ENCODE results near the gene OAT.

DNA sequence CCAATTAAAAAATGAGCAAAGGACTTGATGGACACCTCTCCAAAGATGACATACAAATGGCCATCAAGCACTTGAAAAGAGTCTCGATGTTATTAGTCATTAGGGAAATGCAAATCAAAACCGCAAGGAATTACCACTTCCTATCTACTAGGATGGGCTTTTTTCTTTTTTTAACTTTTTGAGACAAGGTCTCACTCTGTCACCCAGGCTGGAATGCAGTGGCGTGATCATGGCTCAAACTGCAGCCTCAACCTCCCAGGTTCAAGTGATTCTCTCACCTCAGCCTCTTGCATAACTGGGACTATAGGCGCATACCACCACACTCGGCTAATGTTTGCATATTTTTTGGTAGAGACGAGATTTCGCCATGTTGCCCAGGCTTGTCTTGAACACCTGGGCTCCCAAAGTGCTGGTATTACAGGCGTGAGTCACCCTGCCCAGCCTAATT, 17.5 kb upstream of the OAT start:
- TF ChIP-seq, protein P1, sequence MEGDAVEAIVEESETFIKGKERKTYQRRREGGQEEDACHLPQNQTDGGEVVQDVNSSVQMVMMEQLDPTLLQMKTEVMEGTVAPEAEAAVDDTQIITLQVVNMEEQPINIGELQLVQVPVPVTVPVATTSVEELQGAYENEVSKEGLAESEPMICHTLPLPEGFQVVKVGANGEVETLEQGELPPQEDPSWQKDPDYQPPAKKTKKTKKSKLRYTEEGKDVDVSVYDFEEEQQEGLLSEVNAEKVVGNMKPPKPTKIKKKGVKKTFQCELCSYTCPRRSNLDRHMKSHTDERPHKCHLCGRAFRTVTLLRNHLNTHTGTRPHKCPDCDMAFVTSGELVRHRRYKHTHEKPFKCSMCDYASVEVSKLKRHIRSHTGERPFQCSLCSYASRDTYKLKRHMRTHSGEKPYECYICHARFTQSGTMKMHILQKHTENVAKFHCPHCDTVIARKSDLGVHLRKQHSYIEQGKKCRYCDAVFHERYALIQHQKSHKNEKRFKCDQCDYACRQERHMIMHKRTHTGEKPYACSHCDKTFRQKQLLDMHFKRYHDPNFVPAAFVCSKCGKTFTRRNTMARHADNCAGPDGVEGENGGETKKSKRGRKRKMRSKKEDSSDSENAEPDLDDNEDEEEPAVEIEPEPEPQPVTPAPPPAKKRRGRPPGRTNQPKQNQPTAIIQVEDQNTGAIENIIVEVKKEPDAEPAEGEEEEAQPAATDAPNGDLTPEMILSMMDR (IDR thresholded peaks at IDR 0.05) = no peak
- no peak for TF ChIP-seq POLR2A (IDR thresholded peaks at IDR 0.05)

Data from stomach (tissue), 4 donors.